OCI-LY1 (cell line): ENCODE measurements around the gene EXOSC1.
A peak's percentile ranks its signal among the peaks of the same experiment; 100 is the strongest.

ENCODE experiments used
- H2AFZ ChIP-seq: fragments of 200-600 bp; sonication (generic), shearing (Covaris generic); 2 replicates; pipeline ENCODE4 v1.6.0; 2014; ENCODE audit warnings: antibody characterized with exemption, mild to moderate bottlenecking, low read length
- H3F3A ChIP-seq: fragments of 200-600 bp; sonication (generic), shearing (Covaris generic); 2 replicates; pipeline ENCODE4 v1.6.0; 2014; ENCODE audit warnings: mild to moderate bottlenecking, antibody characterized with exemption, low read length, moderate library complexity; ENCODE audit not compliant: insufficient read depth
- H3K27ac ChIP-seq: fragments of 200-600 bp; sonication (generic); 2 replicates; pipeline ENCODE4 v1.5.1; 2014; ENCODE audit warnings: low read length, mixed run types, mild to moderate bottlenecking, low read depth; ENCODE audit not compliant: poor library complexity, severe bottlenecking
- H3K27me3 ChIP-seq: fragments of 200-600 bp; sonication (generic); 2 replicates; pipeline ENCODE4 v1.6.0; 2014; ENCODE audit warnings: antibody characterized with exemption, mild to moderate bottlenecking, low read length, moderate library complexity; ENCODE audit not compliant: insufficient read depth
- H3K36me3 ChIP-seq: fragments of 200-600 bp; sonication (generic); 2 replicates; pipeline ENCODE4 v1.6.1; 2014; ENCODE audit warnings: mild to moderate bottlenecking, antibody characterized with exemption, low read length, moderate library complexity, mixed read lengths; ENCODE audit not compliant: insufficient read depth
- H3K4me1 ChIP-seq: fragments of 200-600 bp; sonication (generic); 2 replicates; pipeline ENCODE4 v1.5.1; 2014; ENCODE audit warnings: mild to moderate bottlenecking, low read length, moderate library complexity; ENCODE audit not compliant: insufficient read depth, severe bottlenecking
- H3K4me2 ChIP-seq: fragments of 200-600 bp; sonication (generic), shearing (Covaris generic); 2 replicates; pipeline ENCODE4 v1.6.1; 2014; ENCODE audit warnings: low read length
- H3K4me3 ChIP-seq: fragments of 200-600 bp; sonication (generic); 2 replicates; pipeline ENCODE4 v1.5.1; 2014; ENCODE audit warnings: low read length, low read depth, mild to moderate bottlenecking, mixed read lengths; ENCODE audit not compliant: poor library complexity, severe bottlenecking
- H3K79me2 ChIP-seq: fragments of 200-600 bp; shearing (Covaris generic); 2 replicates; pipeline ENCODE4 v1.6.1; 2016; ENCODE audit warnings: mixed run types, low read length, mixed read lengths; ENCODE audit not compliant: insufficient read depth
- H3K9ac ChIP-seq: fragments of 200-600 bp; sonication (generic), shearing (Covaris generic); 2 replicates; pipeline ENCODE4 v1.6.1; 2014; ENCODE audit warnings: mild to moderate bottlenecking, low read length, mixed read lengths
- H3K9me2 ChIP-seq: fragments of 200-600 bp; sonication (generic), shearing (Covaris generic); 2 replicates; pipeline ENCODE4 v1.6.1; 2014; ENCODE audit warnings: low read depth, mild to moderate bottlenecking, low read length, mixed read lengths
- H3K9me3 ChIP-seq: fragments of 200-600 bp; shearing (Covaris generic); 2 replicates; pipeline ENCODE4 v1.6.1; 2014; ENCODE audit warnings: low read length, mixed read lengths
- H4K20me1 ChIP-seq: fragments of 200-600 bp; sonication (generic), shearing (Covaris generic); 2 replicates; pipeline ENCODE4 v1.6.0; 2016; ENCODE audit warnings: mild to moderate bottlenecking, low read length; ENCODE audit not compliant: insufficient read depth
- CTCF ChIP-seq: fragments of 200-600 bp; sonication (generic), shearing (Covaris generic); IDR thresholded peaks from 2 replicates; pipeline ENCODE4 v1.5.1; 2017; ENCODE audit warnings: mild to moderate bottlenecking, antibody characterized with exemption, low read length, moderate library complexity, mixed read lengths
- EZH2 ChIP-seq: fragments of 200-600 bp; sonication (generic), shearing (Covaris generic); IDR thresholded peaks from 2 replicates; pipeline ENCODE4 v1.8.0; 2017; ENCODE audit warnings: borderline replicate concordance, mixed run types, mild to moderate bottlenecking, antibody characterized with exemption, low read length, moderate library complexity, mixed read lengths

EXOSC1 gene

GRCh38 chr10:97445722-97446639, at the start of gene EXOSC1, which contains the start of gene ZDHHC16:
EXOSC1 (minus strand) TSS chr10:97446006; CDS start chr10:97445985, 21 bp downstream.
ZDHHC16 (plus strand) TSS chr10:97446175; CDS start chr10:97451676, 5,501 bp downstream.
- Histone ChIP-seq H3K27ac (no peak within 1 kb of the TSS), H3K4me3 (peak within 1 kb of the TSS; percentile 92), H3K9me2 (no peaks in the 10 kb centered on the region), H3K79me2 (peaks cover 17% of the 10 kb centered on the region), H4K20me1 (no peaks in the 10 kb centered on the region), H3K4me1 (peaks cover 27% of the 10 kb centered on the region), H3F3A (no peaks in the 10 kb centered on the region), H3K4me2 (peak within 1 kb of the TSS; percentile 94), H3K9ac (peak within 1 kb of the TSS; percentile 84), H3K27me3 (no peaks in the 10 kb centered on the region), H3K36me3 (peaks cover 2% of the 10 kb centered on the region; the same call in 1 of the 2 replicates), H3K9me3 (no peaks in the 10 kb centered on the region), H2AFZ (no peak within 1 kb of the TSS)
- TF ChIP-seq CTCF (no peak; the same call in 1 of the 2 replicates), EZH2 (no peak)

GRCh38 chr10:97494863-97495506, 49.2 kb upstream of the EXOSC1 start:
- no peaks in the 10 kb centered on the region for H3K9me3 ChIP-seq
- no peaks in the 10 kb centered on the region for H3F3A ChIP-seq
- peaks cover 37% of the 10 kb centered on the region for H3K4me1 ChIP-seq
- no peak overlapping the region for H2AFZ ChIP-seq
- no peak for TF ChIP-seq EZH2
- no peak for TF ChIP-seq CTCF
- no peaks in the 10 kb centered on the region for H3K27me3 ChIP-seq
- H3K9ac ChIP-seq: no peak overlapping the region
- no peak overlapping the region for H3K27ac ChIP-seq
- peaks cover 45% of the 10 kb centered on the region for H3K79me2 ChIP-seq
- H4K20me1 ChIP-seq: no peaks in the 10 kb centered on the region
- H3K9me2 ChIP-seq: no peaks in the 10 kb centered on the region
- H3K36me3 ChIP-seq: no peaks in the 10 kb centered on the region
- no peak overlapping the region for H3K4me3 ChIP-seq
- H3K4me2 ChIP-seq: peak overlapping the region; percentile 36; the same call in 1 of the 2 replicates

- no peaks in the 10 kb centered on the region for H3K27me3 ChIP-seq
- no peaks in the 10 kb centered on the region for H3F3A ChIP-seq
- H3K9me3 ChIP-seq: no peaks in the 10 kb centered on the region
- H2AFZ ChIP-seq: no peak overlapping the region
- H3K9me2 ChIP-seq: no peaks in the 10 kb centered on the region
- H3K4me2 ChIP-seq: no peak overlapping the region
- no peak overlapping the region for H3K4me3 ChIP-seq
- H3K27ac ChIP-seq: no peak overlapping the region
- no peak for TF ChIP-seq CTCF
- TF ChIP-seq EZH2: no peak
- H3K79me2 ChIP-seq: peaks cover 52% of the 10 kb centered on the region
- H3K36me3 ChIP-seq: no peaks in the 10 kb centered on the region
- no peaks in the 10 kb centered on the region for H4K20me1 ChIP-seq
- no peak overlapping the region for H3K9ac ChIP-seq
- H3K4me1 ChIP-seq: peaks cover 30% of the 10 kb centered on the region
Measured at GRCh38 chr10:97494151-97494550, 48.3 kb upstream of the EXOSC1 start.
